GM12878 (cell line): ENCODE measurements around the gene KCTD14. TPM values are rescaled to one million over a fixed set of nuclear protein-coding genes. Genes with fewer than 3 reads are reported as not detected.

ENCODE experiments used
- ATAC-seq: fragments of 200-7000 bp; cut with Tn5 transposase; 3 replicates; pipeline ENCODE4 v1.9.1; 2020; ENCODE audit warnings: mild to moderate bottlenecking, moderate library complexity
- BruUV-seq: library from RNA; stranded (reverse); fragments of 400-500 nt; replicated peaks from 2 replicates; lab custom pipeline; 2021; lab: Mats Ljungman, UMichigan
- CTCF ChIA-PET: fragments of 300-600 bp; sonication (Branson Sonifier 250); formaldehyde crosslinking; extraction: SDS; loops from one replicate; lab custom pipeline; 2021; ENCODE audit warnings: inconsistent platforms; lab: Yijun Ruan, JAX
- POLR2A ChIA-PET: fragments of 350-600 bp; formaldehyde crosslinking; extraction: SDS; loops from one replicate; lab custom pipeline; 2021; ENCODE audit warnings: inconsistent platforms; lab: Charles Lee
- RAD21 ChIA-PET: fragments of 300-600 bp; sonication (Branson Sonifier 250); formaldehyde crosslinking; loops from one replicate; lab custom pipeline; 2023; ENCODE audit warnings: antibody characterized with exemption; ENCODE audit not compliant: unreplicated experiment; lab: Charles Lee
- SMC1A ChIA-PET: fragments of 300-600 bp; sonication (Branson Sonifier 250); formaldehyde crosslinking; loops from one replicate; lab custom pipeline; 2023; ENCODE audit not compliant: unreplicated experiment, uncharacterized antibody; lab: Charles Lee
- DNase-seq: peaks from one replicate; pipeline ENCODE4 v3.0.0-alpha.2; 2011; ENCODE audit warnings: low read depth, low spot score
- FAIRE-seq: peaks from 3 replicates; lab custom pipeline; 2011; peaks lifted over from hg19 to GRCh38; lab: Jason Lieb, UNC
- H2AFZ ChIP-seq: 2 replicates; pipeline ENCODE4 v1.6.0; 2011; ENCODE audit warnings: low read depth, low read length, control low read depth; ENCODE audit not compliant: control insufficient read depth
- H3K27ac ChIP-seq: 2 replicates; pipeline ENCODE4 v1.5.1; 2011; ENCODE audit warnings: control low read depth; ENCODE audit not compliant: control insufficient read depth, insufficient read depth
- H3K27me3 ChIP-seq, 2 experiments: replicated peaks in 1 of 2; 2 replicates each; pipeline versions ENCODE4 v1.6.0 to v1.6.1; 2011; ENCODE audit warnings: low read length in 1 of 2; ENCODE audit not compliant: control insufficient read depth in 2 of 2, insufficient read depth in 2 of 2
- H3K36me3 ChIP-seq, 2 experiments: 2 replicates each; pipeline ENCODE4 v1.5.1; 2011; ENCODE audit warnings: low read length in 1 of 2; ENCODE audit not compliant: control insufficient read depth in 2 of 2, insufficient read depth in 2 of 2
- H3K4me1 ChIP-seq: 2 replicates; pipeline ENCODE4 v1.6.1; 2011; ENCODE audit warnings: mild to moderate bottlenecking, low read length, moderate library complexity, mixed read lengths; ENCODE audit not compliant: control insufficient read depth, insufficient read depth
- H3K4me2 ChIP-seq: 2 replicates; pipeline ENCODE4 v1.6.0; 2011; ENCODE audit warnings: control low read depth; ENCODE audit not compliant: control insufficient read depth, insufficient read depth
- H3K4me3 ChIP-seq: fragments of 200-600 bp; sonication (generic); 2 replicates; pipeline ENCODE4 v1.5.1; 2016
- H3K79me2 ChIP-seq: 2 replicates; pipeline ENCODE4 v1.6.0; 2011; ENCODE audit warnings: low read length; ENCODE audit not compliant: control insufficient read depth, insufficient read depth
- H3K9ac ChIP-seq: 2 replicates; pipeline ENCODE4 v1.8.0; 2011; ENCODE audit warnings: low read length, control low read depth, mixed read lengths; ENCODE audit not compliant: control insufficient read depth, insufficient read depth
- H3K9me3 ChIP-seq: replicated peaks from 3 replicates; pipeline ENCODE4 v1.5.1; 2011; ENCODE audit warnings: mild to moderate bottlenecking, low read length; ENCODE audit not compliant: control insufficient read depth, insufficient read depth
- H4K20me1 ChIP-seq: 2 replicates; pipeline ENCODE4 v1.6.0; 2011; ENCODE audit not compliant: control insufficient read depth, insufficient read depth
- ASH2L ChIP-seq: fragments of 300-600, 200-600 bp; sonication (generic); IDR thresholded peaks from 2 replicates; pipeline ENCODE4 v1.6.1; 2017; ENCODE audit warnings: low read depth, mild to moderate bottlenecking, borderline replicate concordance
- BRCA1 ChIP-seq: IDR thresholded peaks from 2 replicates; pipeline ENCODE4 v1.6.1; 2011; ENCODE audit warnings: low read depth, low read length, improper control_type of control experiment
- EP300 ChIP-seq, 2 experiments: fragments of 150-350 bp in 1 of 2; IDR thresholded peaks; 2 replicates each; pipeline ENCODE4 v1.6.1; 2011 to 2012; ENCODE audit warnings: low read depth in 2 of 2, low read length in 2 of 2, borderline replicate concordance in 1 of 2, improper control_type of control experiment in 1 of 2, inconsistent platforms in 1 of 2; ENCODE audit not compliant: control insufficient read depth in 1 of 2
- KAT2A ChIP-seq: conservative IDR thresholded peaks from 2 replicates; pipeline ENCODE4 v1.6.1; 2011; ENCODE audit warnings: low read depth, low read length; ENCODE audit not compliant: control insufficient read depth
- MXI1 ChIP-seq: fragments of 150-350 bp; IDR thresholded peaks from 2 replicates; pipeline ENCODE4 v1.6.1; 2011; ENCODE audit warnings: low read depth, mild to moderate bottlenecking, inconsistent platforms, low read length, improper control_type of control experiment
- NFYB ChIP-seq: IDR thresholded peaks from 2 replicates; pipeline ENCODE4 v1.6.1; 2011; ENCODE audit warnings: low read depth, mild to moderate bottlenecking, low read length, improper control_type of control experiment, moderate library complexity; ENCODE audit not compliant: insufficient read depth
- NR2C1 ChIP-seq: fragments of 450-650 bp; IDR thresholded peaks from 2 replicates; pipeline ENCODE4 v1.6.1; 2017; ENCODE audit warnings: antibody characterized with exemption, mild to moderate bottlenecking, moderate library complexity
- NR2F1 ChIP-seq: fragments of 450-650 bp; conservative IDR thresholded peaks from 2 replicates; pipeline ENCODE4 v1.6.1; 2017; ENCODE audit warnings: mild to moderate bottlenecking
- POLR2A ChIP-seq: IDR thresholded peaks from 2 replicates; pipeline ENCODE4 v1.6.1; 2011; ENCODE audit warnings: low read depth, mild to moderate bottlenecking, low read length
- POU2F2 ChIP-seq: IDR thresholded peaks from 3 replicates; pipeline ENCODE4 v1.6.1; 2011; ENCODE audit warnings: low read depth, mild to moderate bottlenecking, low read length, borderline replicate concordance
- SIN3A ChIP-seq: IDR thresholded peaks from 2 replicates; pipeline ENCODE4 v1.6.1; 2012; ENCODE audit warnings: low read depth, low read length, improper control_type of control experiment
- SIX5 ChIP-seq: IDR thresholded peaks from 2 replicates; pipeline ENCODE4 v1.6.1; 2011; ENCODE audit warnings: mild to moderate bottlenecking, low read depth, low read length, moderate library complexity; ENCODE audit not compliant: severe bottlenecking
- STAT1 ChIP-seq: fragments of 450-650 bp; conservative IDR thresholded peaks from 2 replicates; pipeline ENCODE4 v1.6.1; 2014; ENCODE audit warnings: antibody characterized with exemption, mild to moderate bottlenecking
- STAT3 ChIP-seq: IDR thresholded peaks from 2 replicates; pipeline ENCODE4 v1.6.1; 2011; ENCODE audit warnings: low read depth, low read length, improper control_type of control experiment
- TARDBP ChIP-seq: IDR thresholded peaks from 2 replicates; pipeline ENCODE4 v1.6.1; 2016; ENCODE audit warnings: borderline replicate concordance
- in situ Hi-C: fragments of 300-500 bp; cut with MboI; formaldehyde crosslinking; loops from 9 replicates; pipeline ENCODE4 v1.14.3; 2018; ENCODE audit warnings: mixed read lengths
- intact Hi-C: fragments of 100-400 bp; cut with micrococcal nuclease; formaldehyde crosslinking; loops from one replicate; pipeline ENCODE4 v1.14.2; 2022; ENCODE audit not compliant: unreplicated experiment
- polyA plus RNA-seq, 11 experiments: library from polyadenylated mRNA; depleted of rRNA in 4 of 11; unstranded in 6 of 11; stranded (reverse) in 5 of 11; fragments of >200 nt; fragmentation: Nextera tagmentation in 4 of 11; fragmentation: Illumina TruSeq in 1 of 11; extraction: Ambion mirVana in 4 of 11; extraction: Trizol in 1 of 11; gene quantifications; 1 replicate in 1 of 11; 2 replicates in 10 of 11; pipeline versions ENCODE4 v1.2.1 to v1.2.3, GENCODE V29; 2011 to 2016; ENCODE audit warnings: inconsistent platforms in 2 of 11, missing spikeins in 2 of 11, low read depth in 1 of 11
- total RNA-seq, 4 experiments: library from RNA; depleted of rRNA in 3 of 4; stranded (reverse); fragments of >200 nt in 3 of 4; fragmentation: Illumina TruSeq in 1 of 4; extraction: Trizol in 1 of 4; gene quantifications; 2 replicates each; pipeline versions ENCODE4 v1.2.1 to v1.2.3, GENCODE V29; 2013 to 2021
- TF ChIP-seq, protein P1 (sequence below): IDR thresholded peaks from 2 replicates; pipeline ENCODE4 v1.6.1; 2012; ENCODE audit warnings: low read depth, low read length, improper control_type of control experiment
- TF ChIP-seq, protein P2 (sequence below): IDR thresholded peaks from 2 replicates; pipeline ENCODE4 v1.6.1; 2012; ENCODE audit warnings: mild to moderate bottlenecking, low read depth, low read length
- TF ChIP-seq, protein P3 (sequence below): IDR thresholded peaks from 2 replicates; pipeline ENCODE4 v1.6.1; 2012; ENCODE audit warnings: low read length, inconsistent platforms
- TF ChIP-seq, protein P4 (sequence below): IDR thresholded peaks from 2 replicates; pipeline ENCODE4 v1.6.1; 2012; ENCODE audit warnings: low read depth, low read length, improper control_type of control experiment

Gene KCTD14
- total and polyA plus RNA-seq, 10 of the 15 experiments (the other 5 are each of a cell fraction or from before 2014, with no cell fraction given): 0.11 to 0.63 (median 0.48) TPM

DNA sequence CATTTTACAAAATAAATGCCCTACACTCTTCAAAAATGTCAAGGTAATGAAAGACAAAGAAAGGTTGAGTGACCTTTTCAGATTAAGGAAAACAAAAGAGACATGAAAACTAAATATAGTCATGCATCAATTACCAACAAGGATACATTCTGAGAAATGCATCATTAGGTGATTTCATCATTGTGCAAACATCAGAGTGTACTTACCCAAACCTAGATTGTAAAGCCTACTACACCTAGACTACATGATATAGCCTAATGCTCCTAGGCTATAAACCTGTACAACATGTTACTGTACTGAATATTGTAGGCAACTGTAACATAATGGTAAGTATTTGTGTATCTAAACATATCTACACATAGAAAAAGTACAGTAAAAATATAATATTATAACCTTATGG lies 55.3 kb downstream of the KCTD14 start:
- Histone ChIP-seq H3K27ac (no peak overlapping the region), H3K9me3 (no peaks in the 10 kb centered on the region), H3K9ac (no peak overlapping the region), H3K27me3 (no peaks in the 10 kb centered on the region), H4K20me1 (no peaks in the 10 kb centered on the region), H3K4me3 (no peak overlapping the region), H3K36me3 (peaks cover 2 to 11% of the 10 kb centered on the region in 2 experiments; a peak in 2 of 4 replicates), H3K79me2 (no peaks in the 10 kb centered on the region), H3K4me1 (no peaks in the 10 kb centered on the region; the same call in 1 of the 2 replicates), H3K4me2 (no peak overlapping the region), H2AFZ (no peak overlapping the region)
- DNase-seq (no peak), ATAC-seq (no peak), FAIRE-seq (no peak)
- intact Hi-C loops: no loop called here
- BruUV-seq: no TSS peak
- in situ Hi-C loops: no loop called here
- CTCF ChIA-PET: interaction anchor here (1.0 to 2.1 kb wide), 3 partner anchors 12 to 32 kb away, joined by 3 to 5 read pairs (median 3); no protein-coding TSS in a partner anchor
- SMC1A ChIA-PET: interaction anchor here (0.6 to 1.2 kb wide), 3 partner anchors 32 to 110 kb away, joined by 3 to 4 read pairs (median 3); no protein-coding TSS in a partner anchor
- TF ChIP-seq EP300 (IDR thresholded peaks at IDR 0.05; ENCODE audit: borderline replicate concordance in 1 of 2, control insufficient read depth in 1 of 2, low read depth in 2 of 2, low read length in 2 of 2): no peak
- no peak for TF ChIP-seq STAT1
- TF ChIP-seq, protein P1, sequence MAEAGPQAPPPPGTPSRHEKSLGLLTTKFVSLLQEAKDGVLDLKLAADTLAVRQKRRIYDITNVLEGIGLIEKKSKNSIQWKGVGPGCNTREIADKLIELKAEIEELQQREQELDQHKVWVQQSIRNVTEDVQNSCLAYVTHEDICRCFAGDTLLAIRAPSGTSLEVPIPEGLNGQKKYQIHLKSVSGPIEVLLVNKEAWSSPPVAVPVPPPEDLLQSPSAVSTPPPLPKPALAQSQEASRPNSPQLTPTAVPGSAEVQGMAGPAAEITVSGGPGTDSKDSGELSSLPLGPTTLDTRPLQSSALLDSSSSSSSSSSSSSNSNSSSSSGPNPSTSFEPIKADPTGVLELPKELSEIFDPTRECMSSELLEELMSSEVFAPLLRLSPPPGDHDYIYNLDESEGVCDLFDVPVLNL: no peak
- no peak for TF ChIP-seq TARDBP
- TF ChIP-seq ASH2L: no peak
- no peak for TF ChIP-seq SIN3A
- no peak for TF ChIP-seq SIX5
- no peak for TF ChIP-seq KAT2A
- TF ChIP-seq, protein P2, sequence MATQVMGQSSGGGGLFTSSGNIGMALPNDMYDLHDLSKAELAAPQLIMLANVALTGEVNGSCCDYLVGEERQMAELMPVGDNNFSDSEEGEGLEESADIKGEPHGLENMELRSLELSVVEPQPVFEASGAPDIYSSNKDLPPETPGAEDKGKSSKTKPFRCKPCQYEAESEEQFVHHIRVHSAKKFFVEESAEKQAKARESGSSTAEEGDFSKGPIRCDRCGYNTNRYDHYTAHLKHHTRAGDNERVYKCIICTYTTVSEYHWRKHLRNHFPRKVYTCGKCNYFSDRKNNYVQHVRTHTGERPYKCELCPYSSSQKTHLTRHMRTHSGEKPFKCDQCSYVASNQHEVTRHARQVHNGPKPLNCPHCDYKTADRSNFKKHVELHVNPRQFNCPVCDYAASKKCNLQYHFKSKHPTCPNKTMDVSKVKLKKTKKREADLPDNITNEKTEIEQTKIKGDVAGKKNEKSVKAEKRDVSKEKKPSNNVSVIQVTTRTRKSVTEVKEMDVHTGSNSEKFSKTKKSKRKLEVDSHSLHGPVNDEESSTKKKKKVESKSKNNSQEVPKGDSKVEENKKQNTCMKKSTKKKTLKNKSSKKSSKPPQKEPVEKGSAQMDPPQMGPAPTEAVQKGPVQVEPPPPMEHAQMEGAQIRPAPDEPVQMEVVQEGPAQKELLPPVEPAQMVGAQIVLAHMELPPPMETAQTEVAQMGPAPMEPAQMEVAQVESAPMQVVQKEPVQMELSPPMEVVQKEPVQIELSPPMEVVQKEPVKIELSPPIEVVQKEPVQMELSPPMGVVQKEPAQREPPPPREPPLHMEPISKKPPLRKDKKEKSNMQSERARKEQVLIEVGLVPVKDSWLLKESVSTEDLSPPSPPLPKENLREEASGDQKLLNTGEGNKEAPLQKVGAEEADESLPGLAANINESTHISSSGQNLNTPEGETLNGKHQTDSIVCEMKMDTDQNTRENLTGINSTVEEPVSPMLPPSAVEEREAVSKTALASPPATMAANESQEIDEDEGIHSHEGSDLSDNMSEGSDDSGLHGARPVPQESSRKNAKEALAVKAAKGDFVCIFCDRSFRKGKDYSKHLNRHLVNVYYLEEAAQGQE: no peak
- no peak for TF ChIP-seq BRCA1
- TF ChIP-seq, protein P3, sequence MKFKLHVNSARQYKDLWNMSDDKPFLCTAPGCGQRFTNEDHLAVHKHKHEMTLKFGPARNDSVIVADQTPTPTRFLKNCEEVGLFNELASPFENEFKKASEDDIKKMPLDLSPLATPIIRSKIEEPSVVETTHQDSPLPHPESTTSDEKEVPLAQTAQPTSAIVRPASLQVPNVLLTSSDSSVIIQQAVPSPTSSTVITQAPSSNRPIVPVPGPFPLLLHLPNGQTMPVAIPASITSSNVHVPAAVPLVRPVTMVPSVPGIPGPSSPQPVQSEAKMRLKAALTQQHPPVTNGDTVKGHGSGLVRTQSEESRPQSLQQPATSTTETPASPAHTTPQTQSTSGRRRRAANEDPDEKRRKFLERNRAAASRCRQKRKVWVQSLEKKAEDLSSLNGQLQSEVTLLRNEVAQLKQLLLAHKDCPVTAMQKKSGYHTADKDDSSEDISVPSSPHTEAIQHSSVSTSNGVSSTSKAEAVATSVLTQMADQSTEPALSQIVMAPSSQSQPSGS: no peak
- TF ChIP-seq STAT3: no peak
- no peak for TF ChIP-seq MXI1
- no peak for TF ChIP-seq NR2C1
- TF ChIP-seq POU2F2: no peak
- no peak for TF ChIP-seq NFYB
- TF ChIP-seq, protein P4, sequence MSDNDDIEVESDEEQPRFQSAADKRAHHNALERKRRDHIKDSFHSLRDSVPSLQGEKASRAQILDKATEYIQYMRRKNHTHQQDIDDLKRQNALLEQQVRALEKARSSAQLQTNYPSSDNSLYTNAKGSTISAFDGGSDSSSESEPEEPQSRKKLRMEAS: no peak
- TF ChIP-seq NR2F1: no peak
- no peak for TF ChIP-seq POLR2A
- POLR2A ChIA-PET: interaction anchor here (1.0 kb wide), 1 partner anchor 11 kb away, joined by 3 read pairs; no protein-coding TSS in a partner anchor
- RAD21 ChIA-PET: interaction anchor here (2.4 kb wide), 1 partner anchor 27 kb away, joined by 14 read pairs; the partner anchor contains the start of gene INTS4
